Left lung (tissue), 14 donors: ENCODE data around the gene RNF8. TPM values are rescaled to one million over a fixed set of nuclear protein-coding genes. Genes with fewer than 3 reads are reported as not detected.

Experiments
- ATAC-seq: fragments of 200-7000 bp; cut with Tn5 transposase; one replicate; pipeline ENCODE4 v1.9.1; 2020; ENCODE audit warnings: moderate library complexity
- DNase-seq, 4 donors: peaks; one replicate each; pipeline ENCODE4 v3.0.0-alpha.2; 2013 to 2020
- H3K27ac ChIP-seq, 2 donors: fragments of 200-600 bp; sonication (generic) in 1 of 2; one replicate each; pipeline versions ENCODE4 v1.5.0 to v1.8.0; 2020 to 2021
- H3K27me3 ChIP-seq, 2 donors: fragments of 200-600 bp; sonication (generic) in 1 of 2; one replicate each; pipeline versions ENCODE4 v1.5.0 to v1.8.0; 2020 to 2021
- H3K36me3 ChIP-seq, 2 donors: fragments of 200-600 bp; sonication (generic) in 1 of 2; one replicate each; pipeline versions ENCODE4 v1.5.0 to v1.8.0; 2020 to 2021
- H3K4me1 ChIP-seq, 2 donors: fragments of 200-600 bp; one replicate each; pipeline ENCODE4 v1.8.0; 2021
- H3K4me3 ChIP-seq, 2 donors: fragments of 200-600 bp; sonication (generic) in 1 of 2; one replicate each; pipeline versions ENCODE4 v1.5.0 to v1.8.0; 2020 to 2021; ENCODE audit warnings: mild to moderate bottlenecking in 1 of 2
- H3K9me3 ChIP-seq, 2 donors: fragments of 200-600 bp; sonication (generic) in 1 of 2; one replicate each; pipeline versions ENCODE4 v1.5.0 to v1.8.0; 2020 to 2021
- intact Hi-C, 2 donors: fragments of 100-400 bp; cut with DNase I; formaldehyde crosslinking; loops; one replicate each; pipeline versions ENCODE4 v1.11.2 to v1.14.2; 2022
- long read RNA-seq, 12 donors: library from polyadenylated mRNA in 2 of 12; unstranded in 2 of 12; transcript quantifications; one replicate each; pipeline ENCODE4 v2.0.0 and lab custom pipeline, GENCODE V29; 2019 to 2026
- polyA plus RNA-seq, 6 donors: library from polyadenylated mRNA; unstranded; fragments of 120-200 nt; gene quantifications; one replicate each; pipeline ENCODE4 v1.2.1, GENCODE V29; 2013; ENCODE audit not compliant: insufficient read length in 6 of 6
- total RNA-seq, 2 donors: library from RNA; stranded (reverse); fragmentation: NEBNext Ultra II Directional; extraction: Animal tissue kit (Norgen Biotek cat#: 25700); gene quantifications; one replicate each; pipeline ENCODE4 v1.2.1, GENCODE V29; 2021
- TF ChIP-seq, protein P1 (sequence below), 2 donors: fragments of 200-600 bp; sonication (generic) in 1 of 2; IDR thresholded peaks; one replicate each; pipeline versions ENCODE4 v1.5.0 to v1.8.0; 2021; ENCODE audit warnings: antibody characterized with exemption in 2 of 2
- donor health status: DM: no; HTN: yes; CAD: no.
- donor health status: DM: no; HTN: no; CAD: no.

Gene RNF8, protein sequence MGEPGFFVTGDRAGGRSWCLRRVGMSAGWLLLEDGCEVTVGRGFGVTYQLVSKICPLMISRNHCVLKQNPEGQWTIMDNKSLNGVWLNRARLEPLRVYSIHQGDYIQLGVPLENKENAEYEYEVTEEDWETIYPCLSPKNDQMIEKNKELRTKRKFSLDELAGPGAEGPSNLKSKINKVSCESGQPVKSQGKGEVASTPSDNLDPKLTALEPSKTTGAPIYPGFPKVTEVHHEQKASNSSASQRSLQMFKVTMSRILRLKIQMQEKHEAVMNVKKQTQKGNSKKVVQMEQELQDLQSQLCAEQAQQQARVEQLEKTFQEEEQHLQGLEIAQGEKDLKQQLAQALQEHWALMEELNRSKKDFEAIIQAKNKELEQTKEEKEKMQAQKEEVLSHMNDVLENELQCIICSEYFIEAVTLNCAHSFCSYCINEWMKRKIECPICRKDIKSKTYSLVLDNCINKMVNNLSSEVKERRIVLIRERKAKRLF
- total RNA-seq (10 to 100 TPM; 11.8 to 15.7 TPM), polyA plus RNA-seq (10 to 100 TPM; 34.0 to 46.1 (median 38.9) TPM)
- long read RNA-seq, donor 1, full-length matches to known transcripts, result 2 of 14 reads
- long read RNA-seq, donor 1, partial matches to known transcripts, result 12 of 14 reads
- long read RNA-seq, donor 1, other reads (novel, unspliced or antisense), result 0 of 14 reads
- long read RNA-seq, donor 2, full-length matches to known transcripts, result 2 of 9 reads
- long read RNA-seq, donor 2, partial matches to known transcripts, result 7 of 9 reads
- long read RNA-seq, donor 2, other reads (novel, unspliced or antisense), result 0 of 9 reads
- long read RNA-seq, donor 3, full-length matches to known transcripts, result 9 of 9 reads
- long read RNA-seq, donor 3, partial matches to known transcripts, result 0 of 9 reads
- long read RNA-seq, donor 3, other reads (novel, unspliced or antisense), result 0 of 9 reads
- long read RNA-seq, donor 4, full-length matches to known transcripts, result 6 of 22 reads
- long read RNA-seq, donor 4, partial matches to known transcripts, result 15 of 22 reads
- long read RNA-seq, donor 4, other reads (novel, unspliced or antisense), result 1 of 22 reads
- long read RNA-seq, donor 5, full-length matches to known transcripts, result 10 of 10 reads
- long read RNA-seq, donor 5, partial matches to known transcripts, result 0 of 10 reads
- long read RNA-seq, donor 5, other reads (novel, unspliced or antisense), result 0 of 10 reads
- long read RNA-seq, donor 6, full-length matches to known transcripts, result 4 of 4 reads
- long read RNA-seq, donor 6, partial matches to known transcripts, result 0 of 4 reads
- long read RNA-seq, donor 6, other reads (novel, unspliced or antisense), result 0 of 4 reads
- long read RNA-seq, donor 7, result 0 reads
- long read RNA-seq, donor 8, full-length matches to known transcripts, result 6 of 6 reads
- long read RNA-seq, donor 8, partial matches to known transcripts, result 0 of 6 reads
- long read RNA-seq, donor 8, other reads (novel, unspliced or antisense), result 0 of 6 reads
- long read RNA-seq, donor 9, result 0 reads
- long read RNA-seq, donor 10, full-length matches to known transcripts, result 4 of 13 reads
- long read RNA-seq, donor 10, partial matches to known transcripts, result 6 of 13 reads
- long read RNA-seq, donor 10, other reads (novel, unspliced or antisense), result 3 of 13 reads
- long read RNA-seq, donor 11, full-length matches to known transcripts, result 4 of 21 reads
- long read RNA-seq, donor 11, partial matches to known transcripts, result 17 of 21 reads
- long read RNA-seq, donor 11, other reads (novel, unspliced or antisense), result 0 of 21 reads
- long read RNA-seq, donor 12, full-length matches to known transcripts, result 4 of 4 reads
- long read RNA-seq, donor 12, partial matches to known transcripts, result 0 of 4 reads
- long read RNA-seq, donor 12, other reads (novel, unspliced or antisense), result 0 of 4 reads

DNA sequence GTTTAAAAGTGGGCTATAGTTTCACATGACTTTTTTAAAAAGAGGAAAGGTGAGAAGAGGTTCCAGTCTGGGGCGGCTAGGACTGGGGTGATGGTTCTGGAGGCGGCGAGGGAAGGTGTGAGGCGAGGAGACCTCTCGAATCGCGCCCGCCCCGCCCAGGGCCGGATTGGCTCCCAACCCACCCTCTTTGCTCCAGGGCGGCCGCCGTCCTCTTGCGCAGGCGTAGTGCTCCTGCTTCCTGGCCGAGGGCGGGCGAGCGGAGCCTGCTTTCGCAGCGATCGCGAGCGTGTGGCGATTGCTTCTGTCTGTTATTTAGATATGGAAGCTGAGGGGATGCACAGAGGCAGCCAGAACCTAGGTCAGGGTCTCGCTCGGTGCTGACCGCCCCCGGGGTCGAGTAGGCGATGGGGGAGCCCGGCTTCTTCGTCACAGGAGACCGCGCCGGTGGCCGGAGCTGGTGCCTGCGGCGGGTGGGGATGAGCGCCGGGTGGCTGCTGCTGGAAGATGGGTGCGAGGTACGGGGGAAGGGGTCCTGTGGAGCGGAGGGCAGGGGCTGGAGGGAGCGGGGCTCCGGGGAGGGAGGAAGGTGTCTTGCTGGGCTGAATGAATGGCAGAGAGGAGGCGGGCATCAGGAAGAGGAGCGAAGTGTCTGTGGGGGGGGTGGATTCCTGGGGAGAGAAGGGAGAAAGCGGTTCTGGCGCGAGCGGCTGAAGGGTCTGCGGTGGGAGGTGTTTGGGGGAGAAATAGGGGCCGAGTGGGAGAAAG, at the start of gene RNF8:
TSS of gene RNF8 (plus strand) at position 223 of the 765 bp plus-strand sequence. CDS start at position 405, 182 bp downstream.
- DNase-seq, result peak; percentile 87 to 98 (median 94)
- Histone ChIP-seq H3K36me3 (no peaks in the 10 kb centered on the region), H3K27ac (peak within 1 kb of the TSS; percentile 33 to 35), H3K27me3 (no peaks in the 10 kb centered on the region), H3K4me3 (peak within 1 kb of the TSS; percentile 81 to 93), H3K9me3 (no peaks in the 10 kb centered on the region), H3K4me1 (peaks cover 6 to 21% of the 10 kb centered on the region in 2 donors)
- TF ChIP-seq, protein P1, sequence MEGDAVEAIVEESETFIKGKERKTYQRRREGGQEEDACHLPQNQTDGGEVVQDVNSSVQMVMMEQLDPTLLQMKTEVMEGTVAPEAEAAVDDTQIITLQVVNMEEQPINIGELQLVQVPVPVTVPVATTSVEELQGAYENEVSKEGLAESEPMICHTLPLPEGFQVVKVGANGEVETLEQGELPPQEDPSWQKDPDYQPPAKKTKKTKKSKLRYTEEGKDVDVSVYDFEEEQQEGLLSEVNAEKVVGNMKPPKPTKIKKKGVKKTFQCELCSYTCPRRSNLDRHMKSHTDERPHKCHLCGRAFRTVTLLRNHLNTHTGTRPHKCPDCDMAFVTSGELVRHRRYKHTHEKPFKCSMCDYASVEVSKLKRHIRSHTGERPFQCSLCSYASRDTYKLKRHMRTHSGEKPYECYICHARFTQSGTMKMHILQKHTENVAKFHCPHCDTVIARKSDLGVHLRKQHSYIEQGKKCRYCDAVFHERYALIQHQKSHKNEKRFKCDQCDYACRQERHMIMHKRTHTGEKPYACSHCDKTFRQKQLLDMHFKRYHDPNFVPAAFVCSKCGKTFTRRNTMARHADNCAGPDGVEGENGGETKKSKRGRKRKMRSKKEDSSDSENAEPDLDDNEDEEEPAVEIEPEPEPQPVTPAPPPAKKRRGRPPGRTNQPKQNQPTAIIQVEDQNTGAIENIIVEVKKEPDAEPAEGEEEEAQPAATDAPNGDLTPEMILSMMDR (IDR thresholded peaks at IDR 0.05), result no peak
- peak; percentile 98 for ATAC-seq
- intact Hi-C loops, result no loop called here

DNA sequence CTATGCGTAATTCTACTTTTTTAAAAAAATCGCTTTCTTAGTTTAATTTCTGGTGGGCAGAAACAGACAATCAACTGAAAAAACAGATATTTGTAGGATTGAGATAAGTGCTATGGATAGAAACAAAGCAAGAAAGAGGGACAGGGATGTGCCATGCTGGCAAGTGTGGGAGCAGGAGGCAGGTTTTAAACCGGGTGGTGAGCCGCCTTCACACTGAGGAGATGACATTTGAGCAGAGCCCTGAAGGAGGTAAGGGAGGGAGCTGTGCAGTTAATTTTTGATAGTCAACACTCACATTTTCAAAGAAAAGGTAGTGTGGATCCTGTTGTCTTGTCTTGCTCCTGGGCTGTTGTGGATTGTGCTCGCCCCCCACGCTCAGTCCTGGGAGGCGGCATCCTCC, 49.0 kb upstream of the RNF8 start:
- no peak overlapping the region for H3K27ac ChIP-seq
- TF ChIP-seq, protein P1 (IDR thresholded peaks at IDR 0.05), result no peak
- ATAC-seq (no peak), DNase-seq (no peak)
- no peaks in the 10 kb centered on the region for H3K27me3 ChIP-seq
- intact Hi-C loops, result no loop called here
- no peaks in the 10 kb centered on the region for H3K9me3 ChIP-seq
- peaks cover 0 to 52% of the 10 kb centered on the region in 2 donors for H3K36me3 ChIP-seq
- no peak overlapping the region for H3K4me3 ChIP-seq
- H3K4me1 ChIP-seq, result peaks cover 0 to 4% of the 10 kb centered on the region in 2 donors

DNA sequence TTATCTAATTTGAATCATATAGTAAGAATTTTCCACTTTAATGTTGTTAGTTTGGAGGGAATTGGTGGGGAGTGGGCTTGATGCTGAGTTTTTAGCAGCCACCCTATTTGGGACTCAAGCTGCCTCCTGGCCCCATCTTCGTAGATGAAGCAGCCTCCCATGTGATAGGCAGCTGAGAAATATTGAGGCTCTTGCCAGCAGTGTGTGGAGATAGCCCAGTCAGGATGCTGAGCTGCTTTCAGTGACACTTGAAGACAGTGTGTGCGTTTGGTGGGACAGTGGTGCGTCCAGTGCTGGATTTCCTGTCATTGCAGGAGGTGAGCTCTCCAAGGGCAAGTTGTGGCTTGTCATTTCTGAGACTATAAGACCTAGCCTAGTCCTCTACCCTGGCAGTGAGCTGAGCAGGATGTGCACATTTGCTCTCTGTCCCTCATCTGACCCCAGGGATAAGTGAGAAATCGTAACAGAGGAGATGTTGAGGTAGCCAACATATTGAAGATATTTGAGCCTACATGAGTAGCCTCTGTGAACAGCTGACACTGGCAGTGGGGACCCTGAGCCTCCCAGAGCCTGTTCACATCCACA, 47.9 kb upstream of the RNF8 start:
- H3K4me3 ChIP-seq, result no peak overlapping the region
- peaks cover 0 to 52% of the 10 kb centered on the region in 2 donors for H3K36me3 ChIP-seq
- ATAC-seq (no peak), DNase-seq (no peak)
- H3K4me1 ChIP-seq, result peaks cover 0 to 4% of the 10 kb centered on the region in 2 donors
- H3K27me3 ChIP-seq, result no peaks in the 10 kb centered on the region
- TF ChIP-seq, protein P1 (IDR thresholded peaks at IDR 0.05), result no peak
- intact Hi-C loops, result no loop called here
- no peaks in the 10 kb centered on the region for H3K9me3 ChIP-seq
- no peak overlapping the region for H3K27ac ChIP-seq
